22Rv1 (cell line): Measurements from ENCODE around the gene CRYBB1.

ENCODE experiments used
- ZFX ChIP-seq: fragments of 450-650 bp; IDR thresholded peaks from 2 replicates; pipeline ENCODE4 v1.6.1; 2017; ENCODE audit warnings: antibody characterized with exemption, borderline replicate concordance
- TF ChIP-seq, protein P1 (sequence below): fragments of 450-650 bp; IDR thresholded peaks from 2 replicates; pipeline ENCODE4 v1.5.1; 2017; ENCODE audit warnings: mild to moderate bottlenecking

DNA sequence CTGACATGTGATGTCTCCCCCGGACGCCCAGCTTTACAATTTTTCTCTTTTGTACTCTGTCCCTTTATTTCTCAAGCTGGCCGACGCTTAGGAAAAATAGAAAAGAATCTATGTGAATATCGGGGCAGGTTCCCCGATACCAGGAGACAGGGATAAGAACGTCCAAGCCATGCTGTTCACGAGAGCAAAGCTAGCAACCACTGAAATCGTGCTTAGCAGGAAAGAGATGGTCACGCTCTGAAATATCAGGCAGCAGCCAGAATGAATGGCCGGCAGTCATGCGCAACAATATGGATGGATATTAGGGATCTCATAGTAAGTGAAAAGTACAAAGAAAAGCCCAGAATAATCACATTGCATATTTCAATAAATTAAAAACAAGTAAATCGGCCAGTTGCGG is 3.5 kb downstream of the CRYBB1 start:
- TF ChIP-seq, protein P1, sequence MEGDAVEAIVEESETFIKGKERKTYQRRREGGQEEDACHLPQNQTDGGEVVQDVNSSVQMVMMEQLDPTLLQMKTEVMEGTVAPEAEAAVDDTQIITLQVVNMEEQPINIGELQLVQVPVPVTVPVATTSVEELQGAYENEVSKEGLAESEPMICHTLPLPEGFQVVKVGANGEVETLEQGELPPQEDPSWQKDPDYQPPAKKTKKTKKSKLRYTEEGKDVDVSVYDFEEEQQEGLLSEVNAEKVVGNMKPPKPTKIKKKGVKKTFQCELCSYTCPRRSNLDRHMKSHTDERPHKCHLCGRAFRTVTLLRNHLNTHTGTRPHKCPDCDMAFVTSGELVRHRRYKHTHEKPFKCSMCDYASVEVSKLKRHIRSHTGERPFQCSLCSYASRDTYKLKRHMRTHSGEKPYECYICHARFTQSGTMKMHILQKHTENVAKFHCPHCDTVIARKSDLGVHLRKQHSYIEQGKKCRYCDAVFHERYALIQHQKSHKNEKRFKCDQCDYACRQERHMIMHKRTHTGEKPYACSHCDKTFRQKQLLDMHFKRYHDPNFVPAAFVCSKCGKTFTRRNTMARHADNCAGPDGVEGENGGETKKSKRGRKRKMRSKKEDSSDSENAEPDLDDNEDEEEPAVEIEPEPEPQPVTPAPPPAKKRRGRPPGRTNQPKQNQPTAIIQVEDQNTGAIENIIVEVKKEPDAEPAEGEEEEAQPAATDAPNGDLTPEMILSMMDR: no peak
- no peak for TF ChIP-seq ZFX
